Prostate gland (tissue), 2 donors: ENCODE measurements around the gene DCP1A.

ENCODE experiments used
- CTCF ChIP-seq, 4 experiments: fragments of 200-600 bp in 2 of 4; fragments of 450-650 bp in 2 of 4; sonication (generic) in 2 of 4; IDR thresholded peaks; 1 replicate in 3 of 4; 2 replicates in 1 of 4; pipeline ENCODE4 v1.5.1; 2016 to 2019; ENCODE audit warnings: antibody characterized with exemption in 4 of 4, mild to moderate bottlenecking in 2 of 4, moderate library complexity in 2 of 4
- POLR2A ChIP-seq: fragments of 450-650 bp; IDR thresholded peaks from one replicate; pipeline ENCODE4 v1.6.1; 2016; ENCODE audit warnings: antibody characterized with exemption, mild to moderate bottlenecking
- POLR2AphosphoS5 ChIP-seq: sonication (generic); formaldehyde crosslinking; IDR thresholded peaks from one replicate; pipeline ENCODE4 v1.6.1; 2017; ENCODE audit warnings: antibody characterized with exemption

GRCh38 chr3:53247619-53248018 lies 99.7 kb downstream of the DCP1A start:
- TF ChIP-seq CTCF (IDR thresholded peaks at IDR 0.05) (no peak), POLR2AphosphoS5 (no peak), POLR2A (no peak)
